MM.1S (cell line): ENCODE data around the gene MYO5C.

Experiments used
- EZH2 ChIP-seq: fragments of 300-600 bp; sonication (generic); optimal IDR thresholded peaks from 2 replicates; pipeline ENCODE3; 2017; ENCODE audit warnings: low read depth, mild to moderate bottlenecking, antibody characterized with exemption, low read length, mixed read lengths
- EZH2phosphoT487 ChIP-seq: fragments of 300-600 bp; sonication (generic); IDR thresholded peaks from 2 replicates; pipeline ENCODE4 v1.6.1; 2018; ENCODE audit warnings: antibody characterized with exemption, low read length

DNA sequence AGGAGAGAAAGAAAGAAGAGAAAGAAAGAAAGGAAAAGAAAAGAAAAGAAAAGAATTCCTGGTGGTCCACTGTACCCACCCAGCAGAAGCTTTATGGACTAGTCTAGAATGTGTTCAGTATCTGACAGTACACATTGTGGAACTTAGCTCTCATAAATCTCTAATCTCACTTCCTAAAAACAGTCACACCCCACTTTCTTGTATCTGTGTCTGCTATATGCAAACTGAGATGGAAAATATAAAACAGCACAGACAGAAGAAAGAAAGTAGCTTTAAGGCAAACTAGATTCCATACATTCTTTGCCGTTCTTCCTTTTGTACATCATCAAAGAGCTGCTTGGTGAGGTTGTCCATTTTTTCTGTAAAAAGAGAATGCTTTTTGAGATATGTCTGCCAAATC lies 63.3 kb downstream of the MYO5C start:
- TF ChIP-seq EZH2phosphoT487 (no peak), EZH2 (no peak)
